GM12864 (cell line): ENCODE results near the gene TTC14.
"Not testable (repeated sequence)": the region's sequence is repeated elsewhere in the genome, so short reads cannot be mapped to it uniquely, and the experiment has no call there.

Source experiments
- DNase-seq: peaks from one replicate; pipeline ENCODE4 v3.0.0-alpha.2; 2011; ENCODE audit warnings: low read depth
- H3K4me3 ChIP-seq: 2 replicates; pipeline ENCODE4 v1.5.1; 2011; ENCODE audit warnings: mild to moderate bottlenecking, low read depth, low read length, control low read depth
- CTCF ChIP-seq: IDR thresholded peaks from 2 replicates; pipeline ENCODE4 v1.5.1; 2011; ENCODE audit warnings: low read depth, mild to moderate bottlenecking, moderate library complexity, low read length, control low read depth, inconsistent platforms; ENCODE audit errors: missing control alignments

TTC14 gene

GRCh38 chr3:180580934-180581333, 21.0 kb upstream of the TTC14 start:
- no peak for TF ChIP-seq CTCF
- no peak overlapping the region for H3K4me3 ChIP-seq
- no peak for DNase-seq

GRCh38 chr3:180590396-180590795, 11.6 kb upstream of the TTC14 start:
- no peak for TF ChIP-seq CTCF
- H3K4me3 ChIP-seq = no peak overlapping the region
- DNase-seq = no peak

GRCh38 chr3:180593631-180594030, 8.3 kb upstream of the TTC14 start:
- not testable (repeated sequence) for H3K4me3 ChIP-seq, DNase-seq

- DNase-seq = no peak
- TF ChIP-seq CTCF = peak; percentile 43
- no peak overlapping the region for H3K4me3 ChIP-seq
Measured at GRCh38 chr3:180594631-180595558, 7.1 kb upstream of the TTC14 start.

- DNase-seq = no peak
- no peak for TF ChIP-seq CTCF
- no peak overlapping the region for H3K4me3 ChIP-seq
Measured at GRCh38 chr3:180595559-180595935, 6.4 kb upstream of the TTC14 start.

GRCh38 chr3:180600473-180600872, 1.5 kb upstream of the TTC14 start:
- no peak for TF ChIP-seq CTCF
- H3K4me3 ChIP-seq = no peak overlapping the region
- no peak for DNase-seq

GRCh38 chr3:180611006-180611405, 9.0 kb downstream of the TTC14 start:
- TF ChIP-seq CTCF = no peak
- no peak overlapping the region for H3K4me3 ChIP-seq
- no peak for DNase-seq
